AG04450 (cell line): Measurements from ENCODE around the gene ZNF532. TPM values are rescaled to one million over a fixed set of nuclear protein-coding genes. Genes with fewer than 3 reads are reported as not detected.

Source experiments
- CTCF ChIA-PET: fragments of 300-600, 350-600 bp; formaldehyde crosslinking; extraction: SDS; loops from one replicate; lab custom pipeline; 2022; ENCODE audit warnings: antibody characterized with exemption, inconsistent platforms; lab: Charles Lee
- POLR2A ChIA-PET: fragments of 350-600 bp; formaldehyde crosslinking; extraction: SDS; loops from one replicate; lab custom pipeline; 2021; ENCODE audit warnings: antibody characterized with exemption, inconsistent platforms; lab: Yijun Ruan, JAX
- DNase-seq: peaks from one replicate; pipeline ENCODE4 v3.0.0-alpha.2; 2011; ENCODE audit warnings: low read depth, low spot score
- H3K27ac ChIP-seq: one replicate; pipeline ENCODE4 v1.5.1; 2012; ENCODE audit warnings: low read depth, low read length, control low read depth
- H3K27me3 ChIP-seq: one replicate; pipeline ENCODE4 v1.6.0; 2012; ENCODE audit warnings: low read length; ENCODE audit not compliant: control insufficient read depth, insufficient read depth
- H3K4me3 ChIP-seq: 2 replicates; pipeline ENCODE4 v1.5.1; 2011; ENCODE audit warnings: mild to moderate bottlenecking, low read depth, low read length, control low read depth
- H3K9me3 ChIP-seq: 2 replicates; pipeline ENCODE4 v1.5.1; 2012; ENCODE audit warnings: low read length; ENCODE audit not compliant: control insufficient read depth, insufficient read depth
- polyA plus RNA-seq: library from polyadenylated mRNA; depleted of rRNA; stranded (reverse); fragments of >200 nt; gene quantifications from 2 replicates; pipeline ENCODE4 v1.2.3, GENCODE V29; 2011
- TF ChIP-seq, protein P1 (sequence below): IDR thresholded peaks from 2 replicates; pipeline ENCODE4 v1.5.1; 2011; ENCODE audit warnings: low read depth, low read length, control low read depth, inconsistent platforms

The ZNF532 gene
- polyA plus RNA-seq, 1 experiment, result 69.7 TPM

DNA sequence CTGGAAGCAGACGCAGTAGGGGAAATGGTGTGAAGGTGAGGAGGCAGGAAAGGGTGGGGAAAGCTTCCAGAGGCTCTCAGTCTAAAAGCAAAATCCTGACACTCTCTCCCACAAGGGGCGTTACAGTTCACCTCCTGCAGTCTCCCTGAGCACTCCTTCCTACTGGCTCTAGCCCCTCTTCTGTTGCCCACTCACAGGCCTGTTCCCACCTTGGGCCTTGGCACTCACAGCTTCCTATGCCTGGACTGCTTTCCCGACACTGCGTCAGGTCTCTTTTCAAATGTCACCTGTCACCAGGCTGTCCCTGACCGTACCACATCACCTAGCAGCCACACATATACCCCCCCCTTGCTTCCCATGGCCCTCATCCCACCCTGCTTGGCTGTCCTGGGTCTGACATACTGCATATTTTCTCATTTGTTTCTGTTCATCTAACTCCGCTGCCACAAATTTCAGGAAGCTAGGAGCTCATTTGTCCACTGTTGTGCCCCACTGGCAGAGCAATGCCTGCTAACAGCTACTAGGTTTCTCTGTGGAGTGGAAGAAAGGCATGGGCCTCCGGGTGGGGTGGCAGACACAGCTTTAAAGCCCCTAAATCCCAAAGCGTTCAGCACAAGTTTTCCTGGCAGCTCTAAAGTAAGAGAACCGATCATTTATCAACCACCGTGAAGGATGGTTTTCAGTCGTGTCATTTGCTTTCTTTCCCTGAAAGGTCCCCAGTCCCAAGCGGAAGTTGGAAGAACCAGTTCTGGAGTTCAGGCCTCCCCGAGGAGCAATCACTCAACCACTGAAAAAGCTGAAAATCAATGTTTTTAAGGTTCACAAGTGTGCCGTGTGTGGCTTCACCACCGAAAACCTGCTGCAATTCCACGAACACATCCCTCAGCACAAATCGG lies 118.8 kb downstream of the ZNF532 start:
- no peak overlapping the region for H3K4me3 ChIP-seq
- no peaks in the 10 kb centered on the region for H3K9me3 ChIP-seq
- TF ChIP-seq, protein P1, sequence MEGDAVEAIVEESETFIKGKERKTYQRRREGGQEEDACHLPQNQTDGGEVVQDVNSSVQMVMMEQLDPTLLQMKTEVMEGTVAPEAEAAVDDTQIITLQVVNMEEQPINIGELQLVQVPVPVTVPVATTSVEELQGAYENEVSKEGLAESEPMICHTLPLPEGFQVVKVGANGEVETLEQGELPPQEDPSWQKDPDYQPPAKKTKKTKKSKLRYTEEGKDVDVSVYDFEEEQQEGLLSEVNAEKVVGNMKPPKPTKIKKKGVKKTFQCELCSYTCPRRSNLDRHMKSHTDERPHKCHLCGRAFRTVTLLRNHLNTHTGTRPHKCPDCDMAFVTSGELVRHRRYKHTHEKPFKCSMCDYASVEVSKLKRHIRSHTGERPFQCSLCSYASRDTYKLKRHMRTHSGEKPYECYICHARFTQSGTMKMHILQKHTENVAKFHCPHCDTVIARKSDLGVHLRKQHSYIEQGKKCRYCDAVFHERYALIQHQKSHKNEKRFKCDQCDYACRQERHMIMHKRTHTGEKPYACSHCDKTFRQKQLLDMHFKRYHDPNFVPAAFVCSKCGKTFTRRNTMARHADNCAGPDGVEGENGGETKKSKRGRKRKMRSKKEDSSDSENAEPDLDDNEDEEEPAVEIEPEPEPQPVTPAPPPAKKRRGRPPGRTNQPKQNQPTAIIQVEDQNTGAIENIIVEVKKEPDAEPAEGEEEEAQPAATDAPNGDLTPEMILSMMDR, result no peak
- H3K27me3 ChIP-seq, result no peaks in the 10 kb centered on the region
- no peak for DNase-seq
- ChIA-PET POLR2A (no interaction called here), CTCF (interaction anchor here (1.0 kb wide), 1 partner anchor 202 kb away, joined by 3 read pairs; no protein-coding TSS in a partner anchor)
- no peak overlapping the region for H3K27ac ChIP-seq

DNA sequence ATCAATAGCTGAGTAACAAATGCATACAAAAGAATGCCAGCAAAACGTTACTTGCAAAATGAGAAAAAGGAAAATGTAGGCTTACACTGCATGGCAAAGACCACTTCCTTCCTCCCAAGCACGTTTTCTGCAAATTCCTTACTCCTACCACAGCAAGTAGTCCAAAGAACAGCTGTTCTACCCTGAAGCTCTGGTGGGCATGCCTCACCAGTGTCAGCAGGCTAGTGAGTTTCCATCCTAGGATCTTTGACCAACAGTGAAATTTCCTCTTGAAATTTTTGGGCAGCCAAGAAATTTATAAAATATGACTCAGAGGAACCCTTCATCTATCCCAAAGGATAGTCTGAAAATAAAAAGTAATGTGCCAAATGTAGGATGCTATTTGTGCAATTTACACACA lies 123.9 kb downstream of the ZNF532 start:
- TF ChIP-seq, protein P1, result no peak
- Histone ChIP-seq H3K27ac (no peak overlapping the region), H3K27me3 (no peaks in the 10 kb centered on the region), H3K4me3 (no peak overlapping the region), H3K9me3 (no peaks in the 10 kb centered on the region; the same call in 1 of the 2 replicates)
- ChIA-PET POLR2A (no interaction called here), CTCF (no interaction called here)
- DNase-seq, result no peak

DNA sequence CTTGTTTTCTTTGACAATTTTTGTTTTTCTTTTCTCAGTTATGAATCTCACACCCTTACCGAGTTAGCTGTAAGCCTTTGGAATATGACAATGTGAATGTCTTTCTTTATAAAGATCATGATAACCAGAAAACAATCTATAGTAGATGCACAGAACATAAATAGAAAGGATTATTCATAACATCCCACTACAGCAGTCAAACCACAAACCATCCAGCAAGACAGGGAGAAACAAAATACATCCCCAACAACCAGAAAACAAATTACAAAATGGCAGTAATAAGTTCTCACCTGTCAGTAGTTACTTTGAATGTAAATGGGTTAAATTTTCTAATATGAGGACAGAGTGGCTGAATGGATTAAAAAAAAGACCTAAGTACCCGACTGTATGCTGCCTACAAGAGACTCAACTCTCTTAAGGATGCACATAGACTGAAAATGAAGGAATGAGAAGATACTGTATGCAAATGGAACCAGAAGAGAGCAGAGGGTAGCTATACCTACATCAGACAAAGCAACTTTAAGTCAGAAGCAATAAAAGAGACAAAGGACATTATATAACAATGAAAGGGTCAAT lies 124.6 kb downstream of the ZNF532 start:
- POLR2A ChIA-PET, result no interaction called here
- no peak for DNase-seq
- Histone ChIP-seq H3K4me3 (no peak overlapping the region), H3K9me3 (no peaks in the 10 kb centered on the region; the same call in 1 of the 2 replicates), H3K27me3 (no peaks in the 10 kb centered on the region), H3K27ac (no peak overlapping the region)
- CTCF ChIA-PET, result no interaction called here
- TF ChIP-seq, protein P1, result no peak

DNA sequence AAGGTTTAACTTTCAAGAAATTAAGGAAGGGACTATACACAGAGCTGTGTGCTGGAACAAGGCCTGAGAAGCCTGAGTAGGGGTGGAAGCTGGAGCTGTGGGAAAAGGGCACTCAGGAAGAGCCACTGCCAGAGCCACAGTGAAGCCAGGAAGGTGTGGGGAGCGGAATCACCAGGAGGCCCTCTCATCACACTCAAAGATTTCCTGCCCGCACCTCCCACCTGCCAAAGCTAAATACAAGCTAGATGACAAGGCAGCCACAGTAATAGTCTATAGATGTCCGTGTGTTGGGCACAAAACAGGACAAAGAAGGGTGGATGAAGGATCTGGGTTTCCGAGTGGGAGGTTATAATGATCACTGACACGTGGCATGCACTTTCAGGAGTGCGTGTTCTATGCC lies 126.0 kb downstream of the ZNF532 start:
- TF ChIP-seq, protein P1, result no peak
- POLR2A ChIA-PET, result no interaction called here
- Histone ChIP-seq H3K4me3 (no peak overlapping the region), H3K27ac (peak overlapping the region; percentile 13), H3K27me3 (no peaks in the 10 kb centered on the region), H3K9me3 (no peaks in the 10 kb centered on the region; the same call in 1 of the 2 replicates)
- DNase-seq, result no peak
- CTCF ChIA-PET, result no interaction called here
